ENCODE measurements around the gene CCL25. TPM values are rescaled to one million over a fixed set of nuclear protein-coding genes. Genes with fewer than 3 reads are reported as not detected.
A peak's percentile ranks its signal among the peaks of the same experiment; 100 is the strongest.

Gene CCL25
- total and polyA plus RNA-seq, 2 of the 13 experiments (the other 11 are each of a cell fraction or from before 2014, with no cell fraction given) = not detected

- TF ChIP-seq ZNF569 (CRISPR knock-in tag; IDR thresholded peaks at IDR 0.05; ENCODE audit: borderline replicate concordance) = no peak
- TF ChIP-seq SAFB2 (CRISPR knock-in tag; IDR thresholded peaks at IDR 0.05; ENCODE audit: borderline replicate concordance, low read depth) = no peak
- TF ChIP-seq HBP1 (CRISPR knock-in tag; IDR thresholded peaks at IDR 0.05; ENCODE audit: low read depth) = peak; percentile 68; the same call in 1 of the 2 replicates
- TF ChIP-seq THAP11 (CRISPR knock-in tag; IDR thresholded peaks at IDR 0.05) = peak; percentile 63
- TF ChIP-seq, protein P1, sequence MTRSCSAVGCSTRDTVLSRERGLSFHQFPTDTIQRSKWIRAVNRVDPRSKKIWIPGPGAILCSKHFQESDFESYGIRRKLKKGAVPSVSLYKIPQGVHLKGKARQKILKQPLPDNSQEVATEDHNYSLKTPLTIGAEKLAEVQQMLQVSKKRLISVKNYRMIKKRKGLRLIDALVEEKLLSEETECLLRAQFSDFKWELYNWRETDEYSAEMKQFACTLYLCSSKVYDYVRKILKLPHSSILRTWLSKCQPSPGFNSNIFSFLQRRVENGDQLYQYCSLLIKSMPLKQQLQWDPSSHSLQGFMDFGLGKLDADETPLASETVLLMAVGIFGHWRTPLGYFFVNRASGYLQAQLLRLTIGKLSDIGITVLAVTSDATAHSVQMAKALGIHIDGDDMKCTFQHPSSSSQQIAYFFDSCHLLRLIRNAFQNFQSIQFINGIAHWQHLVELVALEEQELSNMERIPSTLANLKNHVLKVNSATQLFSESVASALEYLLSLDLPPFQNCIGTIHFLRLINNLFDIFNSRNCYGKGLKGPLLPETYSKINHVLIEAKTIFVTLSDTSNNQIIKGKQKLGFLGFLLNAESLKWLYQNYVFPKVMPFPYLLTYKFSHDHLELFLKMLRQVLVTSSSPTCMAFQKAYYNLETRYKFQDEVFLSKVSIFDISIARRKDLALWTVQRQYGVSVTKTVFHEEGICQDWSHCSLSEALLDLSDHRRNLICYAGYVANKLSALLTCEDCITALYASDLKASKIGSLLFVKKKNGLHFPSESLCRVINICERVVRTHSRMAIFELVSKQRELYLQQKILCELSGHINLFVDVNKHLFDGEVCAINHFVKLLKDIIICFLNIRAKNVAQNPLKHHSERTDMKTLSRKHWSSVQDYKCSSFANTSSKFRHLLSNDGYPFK (CRISPR knock-in tag; IDR thresholded peaks at IDR 0.05; ENCODE audit: borderline replicate concordance) = no peak; the same call in 1 of the 2 replicates
- TF ChIP-seq, protein P2, sequence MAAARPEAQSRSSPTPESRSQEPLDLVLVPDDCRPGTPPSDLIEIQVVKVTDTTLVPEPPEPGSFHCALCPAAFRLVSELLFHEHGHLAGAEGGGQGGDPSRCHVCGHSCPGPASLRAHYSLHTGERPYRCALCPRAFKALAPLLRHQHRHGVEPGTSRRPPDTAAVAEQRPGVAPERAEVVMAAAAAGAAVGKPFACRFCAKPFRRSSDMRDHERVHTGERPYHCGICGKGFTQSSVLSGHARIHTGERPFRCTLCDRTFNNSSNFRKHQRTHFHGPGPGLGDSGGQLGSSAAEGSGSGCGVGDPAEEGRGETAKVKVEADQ (CRISPR knock-in tag; IDR thresholded peaks at IDR 0.05; ENCODE audit: borderline replicate concordance) = no peak
- peak; percentile 42; the same call in 1 of the 2 replicates for TF ChIP-seq ESRRA (CRISPR knock-in tag; IDR thresholded peaks at IDR 0.05; ENCODE audit: low read depth)
- no peak for TF ChIP-seq JARID2 (CRISPR knock-in tag; IDR thresholded peaks at IDR 0.05; ENCODE audit: insufficient replicate concordance)
- TF ChIP-seq NFE2L2 (IDR thresholded peaks at IDR 0.05; ENCODE audit: low read length) = no peak
- TF ChIP-seq DNMT3B (CRISPR knock-in tag; conservative IDR thresholded peaks at IDR 0.05) = no peak
- TF ChIP-seq, protein P3, sequence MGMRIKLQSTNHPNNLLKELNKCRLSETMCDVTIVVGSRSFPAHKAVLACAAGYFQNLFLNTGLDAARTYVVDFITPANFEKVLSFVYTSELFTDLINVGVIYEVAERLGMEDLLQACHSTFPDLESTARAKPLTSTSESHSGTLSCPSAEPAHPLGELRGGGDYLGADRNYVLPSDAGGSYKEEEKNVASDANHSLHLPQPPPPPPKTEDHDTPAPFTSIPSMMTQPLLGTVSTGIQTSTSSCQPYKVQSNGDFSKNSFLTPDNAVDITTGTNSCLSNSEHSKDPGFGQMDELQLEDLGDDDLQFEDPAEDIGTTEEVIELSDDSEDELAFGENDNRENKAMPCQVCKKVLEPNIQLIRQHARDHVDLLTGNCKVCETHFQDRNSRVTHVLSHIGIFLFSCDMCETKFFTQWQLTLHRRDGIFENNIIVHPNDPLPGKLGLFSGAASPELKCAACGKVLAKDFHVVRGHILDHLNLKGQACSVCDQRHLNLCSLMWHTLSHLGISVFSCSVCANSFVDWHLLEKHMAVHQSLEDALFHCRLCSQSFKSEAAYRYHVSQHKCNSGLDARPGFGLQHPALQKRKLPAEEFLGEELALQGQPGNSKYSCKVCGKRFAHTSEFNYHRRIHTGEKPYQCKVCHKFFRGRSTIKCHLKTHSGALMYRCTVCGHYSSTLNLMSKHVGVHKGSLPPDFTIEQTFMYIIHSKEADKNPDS (CRISPR knock-in tag; IDR thresholded peaks at IDR 0.05) = peak; percentile 6; the same call in 1 of the 2 replicates
- TF ChIP-seq ZFY (CRISPR knock-in tag; IDR thresholded peaks at IDR 0.05) = peak; percentile 66
- TF ChIP-seq, protein P4, sequence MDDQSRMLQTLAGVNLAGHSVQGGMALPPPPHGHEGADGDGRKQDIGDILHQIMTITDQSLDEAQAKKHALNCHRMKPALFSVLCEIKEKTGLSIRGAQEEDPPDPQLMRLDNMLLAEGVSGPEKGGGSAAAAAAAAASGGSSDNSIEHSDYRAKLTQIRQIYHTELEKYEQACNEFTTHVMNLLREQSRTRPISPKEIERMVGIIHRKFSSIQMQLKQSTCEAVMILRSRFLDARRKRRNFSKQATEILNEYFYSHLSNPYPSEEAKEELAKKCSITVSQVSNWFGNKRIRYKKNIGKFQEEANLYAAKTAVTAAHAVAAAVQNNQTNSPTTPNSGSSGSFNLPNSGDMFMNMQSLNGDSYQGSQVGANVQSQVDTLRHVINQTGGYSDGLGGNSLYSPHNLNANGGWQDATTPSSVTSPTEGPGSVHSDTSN (CRISPR knock-in tag; IDR thresholded peaks at IDR 0.05; ENCODE audit: borderline replicate concordance) = no peak
- TF ChIP-seq NR0B2 (CRISPR knock-in tag; IDR thresholded peaks at IDR 0.05) = 0 out of 2 replicates have a peak, but pooled peaks have one; percentile 37
- TF ChIP-seq TRIM24 (CRISPR knock-in tag; IDR thresholded peaks at IDR 0.05) = peak; percentile 16; the same call in 1 of the 2 replicates
- TF ChIP-seq, protein P5, sequence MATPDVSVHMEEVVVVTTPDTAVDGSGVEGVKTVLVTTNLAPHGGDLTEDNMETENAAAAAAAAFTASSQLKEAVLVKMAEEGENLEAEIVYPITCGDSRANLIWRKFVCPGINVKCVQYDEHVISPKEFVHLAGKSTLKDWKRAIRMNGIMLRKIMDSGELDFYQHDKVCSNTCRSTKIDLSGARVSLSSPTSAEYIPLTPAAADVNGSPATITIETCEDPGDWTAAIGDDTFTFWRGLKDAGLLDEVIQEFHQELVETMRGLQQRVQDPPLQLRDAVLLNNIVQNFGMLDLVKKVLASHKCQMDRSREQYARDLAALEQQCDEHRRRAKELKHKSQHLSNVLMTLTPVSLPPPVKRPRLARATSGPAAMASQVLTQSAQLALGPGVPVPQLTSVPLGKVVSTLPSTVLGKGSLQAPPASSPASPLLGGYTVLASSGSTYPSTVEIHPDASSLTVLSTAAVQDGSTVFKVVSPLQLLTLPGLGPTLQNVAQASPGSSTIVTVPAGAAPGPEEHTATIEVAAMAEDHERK (CRISPR knock-in tag; IDR thresholded peaks at IDR 0.05; ENCODE audit: low read depth) = no peak
- peak; percentile 94 for TF ChIP-seq ERF (CRISPR knock-in tag; IDR thresholded peaks at IDR 0.05)
Observed at GRCh38 chr19:8085598-8086408, 33.2 kb downstream of the CCL25 start (continued).

All from HepG2 (cell line).